ENCODE results near the gene RETREG1.

DNA sequence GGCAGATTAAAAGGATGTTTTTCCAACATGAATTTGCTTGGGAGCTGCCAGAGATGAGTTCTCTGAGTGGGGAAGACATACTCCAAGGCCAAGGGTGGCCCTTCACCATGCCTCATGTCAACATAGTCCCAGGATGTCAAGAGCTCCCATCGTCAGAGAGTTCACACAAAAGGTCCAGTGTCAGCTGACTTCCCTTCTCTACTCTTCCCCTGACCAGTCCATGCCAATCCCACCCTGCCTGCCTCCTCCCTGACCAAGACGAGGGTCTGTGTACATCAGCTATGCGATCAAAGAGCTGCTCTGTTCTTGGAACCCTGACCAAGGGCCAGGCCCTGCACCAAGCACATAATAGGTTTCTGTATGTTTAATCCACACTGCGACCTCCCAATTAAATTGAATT lies 80.0 kb downstream of the RETREG1 start:
- TF ChIP-seq, protein P1, sequence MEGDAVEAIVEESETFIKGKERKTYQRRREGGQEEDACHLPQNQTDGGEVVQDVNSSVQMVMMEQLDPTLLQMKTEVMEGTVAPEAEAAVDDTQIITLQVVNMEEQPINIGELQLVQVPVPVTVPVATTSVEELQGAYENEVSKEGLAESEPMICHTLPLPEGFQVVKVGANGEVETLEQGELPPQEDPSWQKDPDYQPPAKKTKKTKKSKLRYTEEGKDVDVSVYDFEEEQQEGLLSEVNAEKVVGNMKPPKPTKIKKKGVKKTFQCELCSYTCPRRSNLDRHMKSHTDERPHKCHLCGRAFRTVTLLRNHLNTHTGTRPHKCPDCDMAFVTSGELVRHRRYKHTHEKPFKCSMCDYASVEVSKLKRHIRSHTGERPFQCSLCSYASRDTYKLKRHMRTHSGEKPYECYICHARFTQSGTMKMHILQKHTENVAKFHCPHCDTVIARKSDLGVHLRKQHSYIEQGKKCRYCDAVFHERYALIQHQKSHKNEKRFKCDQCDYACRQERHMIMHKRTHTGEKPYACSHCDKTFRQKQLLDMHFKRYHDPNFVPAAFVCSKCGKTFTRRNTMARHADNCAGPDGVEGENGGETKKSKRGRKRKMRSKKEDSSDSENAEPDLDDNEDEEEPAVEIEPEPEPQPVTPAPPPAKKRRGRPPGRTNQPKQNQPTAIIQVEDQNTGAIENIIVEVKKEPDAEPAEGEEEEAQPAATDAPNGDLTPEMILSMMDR (IDR thresholded peaks at IDR 0.05; ENCODE audit: low read length), result no peak
- TF ChIP-seq EZH2 (IDR thresholded peaks at IDR 0.05; ENCODE audit: borderline replicate concordance, low read length), result no peak
